ENCODE data around the gene ADH6. TPM values are rescaled to one million over a fixed set of nuclear protein-coding genes. Genes with fewer than 3 reads are reported as not detected.

ADH6 gene
- total RNA-seq, 1 donor from 2014 or later = not detected

DNA sequence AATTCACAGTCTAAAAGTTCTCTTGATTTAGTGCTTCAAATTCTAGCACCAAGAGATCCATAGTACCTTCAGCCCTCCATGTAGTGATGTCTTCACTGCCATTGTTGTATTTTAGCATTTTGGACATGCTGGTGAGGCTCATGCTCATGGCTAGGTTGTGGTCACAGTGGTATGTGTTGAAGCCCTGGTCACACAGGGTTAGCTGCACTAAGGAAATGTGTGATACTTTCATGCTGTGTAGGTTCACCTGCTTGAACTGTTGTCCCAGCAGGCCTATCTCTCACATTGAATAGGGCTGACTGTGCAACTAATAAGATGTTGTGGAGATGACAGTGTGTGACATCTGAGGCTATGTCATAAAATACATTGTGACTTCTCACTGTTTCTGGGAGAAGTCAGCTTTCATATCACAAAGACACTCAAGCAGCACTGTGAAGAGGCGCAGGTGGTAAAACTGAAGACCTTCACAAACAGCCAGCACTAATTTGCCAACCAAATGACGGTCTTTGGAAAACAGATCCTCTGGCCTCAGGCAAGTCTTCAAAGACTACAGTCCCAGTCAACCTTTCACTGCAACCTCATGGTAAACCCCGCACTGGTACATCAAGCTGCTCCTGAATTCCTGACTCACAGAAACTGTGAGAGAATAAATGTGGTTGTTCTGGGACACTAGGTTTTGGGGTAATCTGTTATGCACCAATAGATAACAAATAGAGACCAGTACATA lies 57.5 kb downstream of the ADH6 start:
- DNase-seq (ENCODE audit: extremely low spot score, unreplicated experiment) = no peak
- Mint-ChIP-seq H3K36me3 (ENCODE audit: unreplicated experiment) (no peaks in the 10 kb centered on the region), H3K4me3 (ENCODE audit: unreplicated experiment) (no peak overlapping the region), H3K27me3 (ENCODE audit: unreplicated experiment) (no peaks in the 10 kb centered on the region), H3K4me1 (ENCODE audit: unreplicated experiment) (no peaks in the 10 kb centered on the region), H3K27ac (ENCODE audit: unreplicated experiment) (no peak overlapping the region), H3K9me3 (ENCODE audit: unreplicated experiment) (no peaks in the 10 kb centered on the region)
- TF ChIP-seq, protein P1, sequence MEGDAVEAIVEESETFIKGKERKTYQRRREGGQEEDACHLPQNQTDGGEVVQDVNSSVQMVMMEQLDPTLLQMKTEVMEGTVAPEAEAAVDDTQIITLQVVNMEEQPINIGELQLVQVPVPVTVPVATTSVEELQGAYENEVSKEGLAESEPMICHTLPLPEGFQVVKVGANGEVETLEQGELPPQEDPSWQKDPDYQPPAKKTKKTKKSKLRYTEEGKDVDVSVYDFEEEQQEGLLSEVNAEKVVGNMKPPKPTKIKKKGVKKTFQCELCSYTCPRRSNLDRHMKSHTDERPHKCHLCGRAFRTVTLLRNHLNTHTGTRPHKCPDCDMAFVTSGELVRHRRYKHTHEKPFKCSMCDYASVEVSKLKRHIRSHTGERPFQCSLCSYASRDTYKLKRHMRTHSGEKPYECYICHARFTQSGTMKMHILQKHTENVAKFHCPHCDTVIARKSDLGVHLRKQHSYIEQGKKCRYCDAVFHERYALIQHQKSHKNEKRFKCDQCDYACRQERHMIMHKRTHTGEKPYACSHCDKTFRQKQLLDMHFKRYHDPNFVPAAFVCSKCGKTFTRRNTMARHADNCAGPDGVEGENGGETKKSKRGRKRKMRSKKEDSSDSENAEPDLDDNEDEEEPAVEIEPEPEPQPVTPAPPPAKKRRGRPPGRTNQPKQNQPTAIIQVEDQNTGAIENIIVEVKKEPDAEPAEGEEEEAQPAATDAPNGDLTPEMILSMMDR (IDR thresholded peaks at IDR 0.05) = no peak

DNA sequence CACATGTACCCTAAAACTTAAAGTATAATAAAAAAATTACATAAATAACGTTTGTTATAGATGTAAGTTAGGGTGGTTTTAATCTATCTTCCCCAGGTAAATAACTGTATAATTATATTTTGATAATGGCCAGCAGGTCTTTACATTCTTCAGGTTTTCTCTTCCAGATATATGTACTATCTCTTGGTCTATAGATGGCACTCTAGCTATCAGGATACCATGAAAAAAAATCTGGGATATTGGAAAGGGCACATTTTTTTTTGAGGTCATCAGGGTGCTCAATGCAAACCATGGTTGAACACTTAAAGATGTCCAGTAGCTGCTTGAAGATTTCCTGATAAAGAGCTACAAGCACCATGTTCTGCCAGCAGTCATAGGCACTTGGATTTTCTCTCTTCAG lies 59.3 kb downstream of the ADH6 start:
- DNase-seq (ENCODE audit: extremely low spot score, unreplicated experiment) = no peak
- no peak overlapping the region for H3K27ac Mint-ChIP-seq (ENCODE audit: unreplicated experiment)
- H3K4me1 Mint-ChIP-seq (ENCODE audit: unreplicated experiment) = no peaks in the 10 kb centered on the region
- no peaks in the 10 kb centered on the region for H3K9me3 Mint-ChIP-seq (ENCODE audit: unreplicated experiment)
- H3K4me3 Mint-ChIP-seq (ENCODE audit: unreplicated experiment) = no peak overlapping the region
- no peaks in the 10 kb centered on the region for H3K36me3 Mint-ChIP-seq (ENCODE audit: unreplicated experiment)
- H3K27me3 Mint-ChIP-seq (ENCODE audit: unreplicated experiment) = no peaks in the 10 kb centered on the region
- TF ChIP-seq, protein P1 (IDR thresholded peaks at IDR 0.05) = peak; percentile 25

DNA sequence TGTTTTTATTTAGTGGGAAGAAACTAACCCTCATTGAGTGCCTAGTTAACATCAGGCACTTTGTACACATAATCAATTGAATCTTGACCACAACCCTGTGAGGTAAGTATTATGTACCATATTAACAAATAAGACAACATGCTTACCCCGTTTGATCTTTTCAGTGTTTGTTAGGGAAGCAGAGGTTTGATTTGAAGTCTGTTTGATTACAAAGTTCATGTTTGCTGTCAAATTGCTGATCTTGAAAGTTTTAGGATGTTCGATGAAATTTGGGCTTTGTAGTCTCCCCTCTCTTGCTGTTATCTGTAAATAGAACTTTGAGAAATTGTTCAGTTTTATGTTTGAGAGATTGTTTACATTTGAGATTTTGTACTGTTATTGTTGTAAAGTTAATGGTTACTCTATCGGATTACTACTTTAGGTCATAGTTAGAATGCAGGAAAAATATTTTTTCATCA lies 61.5 kb downstream of the ADH6 start:
- Mint-ChIP-seq H3K9me3 (ENCODE audit: unreplicated experiment) (no peaks in the 10 kb centered on the region), H3K4me1 (ENCODE audit: unreplicated experiment) (no peaks in the 10 kb centered on the region), H3K36me3 (ENCODE audit: unreplicated experiment) (no peaks in the 10 kb centered on the region), H3K4me3 (ENCODE audit: unreplicated experiment) (no peak overlapping the region), H3K27ac (ENCODE audit: unreplicated experiment) (no peak overlapping the region), H3K27me3 (ENCODE audit: unreplicated experiment) (no peaks in the 10 kb centered on the region)
- DNase-seq (ENCODE audit: extremely low spot score, unreplicated experiment) = no peak
- TF ChIP-seq, protein P1 (IDR thresholded peaks at IDR 0.05) = no peak

DNA sequence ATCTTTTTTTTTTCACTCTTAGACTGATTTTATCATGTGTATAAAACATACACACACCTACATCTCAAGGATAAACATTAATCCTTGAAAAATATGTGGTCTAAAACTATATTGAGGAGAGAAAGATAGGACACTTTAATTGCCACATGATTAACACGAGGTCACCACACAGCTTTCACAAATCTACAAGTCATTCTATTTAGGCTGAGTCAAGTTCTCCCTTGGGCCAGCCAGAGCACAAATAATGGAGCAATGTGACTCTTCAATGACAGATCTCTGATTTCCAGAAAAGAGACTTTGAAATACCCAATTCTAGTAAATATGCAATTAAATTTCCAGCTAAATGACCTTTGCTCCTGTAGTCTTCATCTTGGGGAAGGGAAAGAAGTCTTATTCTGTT lies 62.1 kb downstream of the ADH6 start:
- Mint-ChIP-seq H3K27me3 (ENCODE audit: unreplicated experiment) (no peaks in the 10 kb centered on the region), H3K4me1 (ENCODE audit: unreplicated experiment) (no peaks in the 10 kb centered on the region), H3K9me3 (ENCODE audit: unreplicated experiment) (no peaks in the 10 kb centered on the region), H3K36me3 (ENCODE audit: unreplicated experiment) (no peaks in the 10 kb centered on the region), H3K4me3 (ENCODE audit: unreplicated experiment) (no peak overlapping the region), H3K27ac (ENCODE audit: unreplicated experiment) (no peak overlapping the region)
- TF ChIP-seq, protein P1 (IDR thresholded peaks at IDR 0.05) = no peak
- no peak for DNase-seq (ENCODE audit: extremely low spot score, unreplicated experiment)

DNA sequence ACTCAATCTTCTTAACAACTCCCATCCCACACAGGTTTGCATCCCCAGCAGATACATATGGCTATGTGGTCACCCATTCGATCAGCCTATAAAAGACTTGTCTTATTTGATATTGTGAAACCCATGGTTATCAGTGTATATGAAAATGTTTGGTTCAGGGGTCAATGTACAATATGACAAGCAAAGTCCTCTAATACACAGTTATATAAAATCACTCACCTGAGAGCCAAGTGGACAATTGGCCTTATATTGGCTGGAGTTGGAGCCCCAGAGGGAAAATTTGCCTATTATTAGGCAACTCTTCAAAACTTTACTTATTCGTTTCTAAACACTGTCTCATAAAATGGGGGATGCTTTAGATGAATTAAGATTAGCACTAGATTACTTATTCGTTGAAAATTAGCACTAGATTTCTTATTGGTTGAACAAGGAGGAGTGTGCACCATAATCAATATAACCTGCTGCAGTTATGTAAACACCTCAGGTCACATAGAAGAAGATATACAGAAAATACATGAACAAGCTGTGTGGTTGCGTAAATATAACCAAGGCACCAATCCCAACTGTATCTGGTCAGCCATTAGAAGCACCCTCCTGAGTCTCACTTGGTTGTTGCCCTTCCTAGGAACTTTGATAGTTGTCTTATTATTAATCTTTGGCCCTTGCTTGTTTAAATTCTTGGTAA lies 64.2 kb downstream of the ADH6 start:
- H3K27ac Mint-ChIP-seq (ENCODE audit: unreplicated experiment) = no peak overlapping the region
- peaks cover 15% of the 10 kb centered on the region for H3K9me3 Mint-ChIP-seq (ENCODE audit: unreplicated experiment)
- peaks cover 4% of the 10 kb centered on the region for H3K36me3 Mint-ChIP-seq (ENCODE audit: unreplicated experiment)
- TF ChIP-seq, protein P1 (IDR thresholded peaks at IDR 0.05) = no peak
- DNase-seq (ENCODE audit: extremely low spot score, unreplicated experiment) = no peak
- H3K4me1 Mint-ChIP-seq (ENCODE audit: unreplicated experiment) = no peaks in the 10 kb centered on the region
- no peaks in the 10 kb centered on the region for H3K27me3 Mint-ChIP-seq (ENCODE audit: unreplicated experiment)
- no peak overlapping the region for H3K4me3 Mint-ChIP-seq (ENCODE audit: unreplicated experiment)

Data from osteocyte (in vitro differentiated cells).